ENCODE measurements around the gene ACSL3.
A peak's percentile ranks its signal among the peaks of the same experiment; 100 is the strongest.

ACSL3 gene

GRCh38 chr2:222973237-222973636 is 112.4 kb downstream of the ACSL3 start:
- Histone ChIP-seq H3K36me3 (ENCODE audit: insufficient read depth, low read length) (no peaks in the 10 kb centered on the region), H4K20me1 (ENCODE audit: insufficient read depth, low read length, poor library complexity, severe bottlenecking) (no peaks in the 10 kb centered on the region), H3K4me2 (ENCODE audit: low read depth, low read length, poor library complexity, severe bottlenecking) (no peak overlapping the region), H3F3A (ENCODE audit: low read depth) (no peaks in the 10 kb centered on the region), H3K4me1 (ENCODE audit: insufficient read depth, low read length, poor library complexity, severe bottlenecking) (no peaks in the 10 kb centered on the region), H3K4me3 (ENCODE audit: low read length, poor library complexity, severe bottlenecking) (no peak overlapping the region), H3K9me3 (ENCODE audit: insufficient read depth, low read depth, low read length) (no peaks in the 10 kb centered on the region), H3K9ac (ENCODE audit: low read depth, low read length, poor library complexity, severe bottlenecking) (no peak overlapping the region), H2AFZ (ENCODE audit: low read length) (peak overlapping the region; percentile 20; the same call in 1 of the 2 replicates), H3K27me3 (ENCODE audit: insufficient read depth, low read length, poor library complexity, severe bottlenecking) (no peaks in the 10 kb centered on the region), H3K79me2 (ENCODE audit: insufficient read depth, low read length) (no peaks in the 10 kb centered on the region), H3K9me2 (replicated peaks; ENCODE audit: low read depth, low read length) (no peaks in the 10 kb centered on the region)
- no peak for TF ChIP-seq CTCF (conservative IDR thresholded peaks at IDR 0.05; ENCODE audit: low read length)
- no peak for TF ChIP-seq EZH2phosphoT487 (IDR thresholded peaks at IDR 0.05; ENCODE audit: borderline replicate concordance)

- no peaks in the 10 kb centered on the region for H3K27me3 ChIP-seq (ENCODE audit: insufficient read depth, low read length, poor library complexity, severe bottlenecking)
- no peaks in the 10 kb centered on the region for H3K36me3 ChIP-seq (ENCODE audit: insufficient read depth, low read length)
- no peaks in the 10 kb centered on the region for H4K20me1 ChIP-seq (ENCODE audit: insufficient read depth, low read length, poor library complexity, severe bottlenecking)
- TF ChIP-seq EZH2phosphoT487 (IDR thresholded peaks at IDR 0.05; ENCODE audit: borderline replicate concordance) = no peak
- no peak for TF ChIP-seq CTCF (conservative IDR thresholded peaks at IDR 0.05; ENCODE audit: low read length)
- no peaks in the 10 kb centered on the region for H3F3A ChIP-seq (ENCODE audit: low read depth)
- H3K9me2 ChIP-seq (replicated peaks; ENCODE audit: low read depth, low read length) = no peaks in the 10 kb centered on the region
- H3K4me3 ChIP-seq (ENCODE audit: low read length, poor library complexity, severe bottlenecking) = no peak overlapping the region
- no peak overlapping the region for H3K9ac ChIP-seq (ENCODE audit: low read depth, low read length, poor library complexity, severe bottlenecking)
- H2AFZ ChIP-seq (ENCODE audit: low read length) = peak overlapping the region; percentile 20; the same call in 1 of the 2 replicates
- H3K9me3 ChIP-seq (ENCODE audit: insufficient read depth, low read depth, low read length) = no peaks in the 10 kb centered on the region
- no peaks in the 10 kb centered on the region for H3K4me1 ChIP-seq (ENCODE audit: insufficient read depth, low read length, poor library complexity, severe bottlenecking)
- H3K4me2 ChIP-seq (ENCODE audit: low read depth, low read length, poor library complexity, severe bottlenecking) = no peak overlapping the region
- H3K79me2 ChIP-seq (ENCODE audit: insufficient read depth, low read length) = no peaks in the 10 kb centered on the region
These were observed 112.9 kb downstream of the ACSL3 start for GRCh38 chr2:222973733-222974132.

- Histone ChIP-seq H3K9me2 (replicated peaks; ENCODE audit: low read depth, low read length) (no peaks in the 10 kb centered on the region), H3K4me2 (ENCODE audit: low read depth, low read length, poor library complexity, severe bottlenecking) (no peak overlapping the region), H2AFZ (ENCODE audit: low read length) (no peak overlapping the region), H4K20me1 (ENCODE audit: insufficient read depth, low read length, poor library complexity, severe bottlenecking) (no peaks in the 10 kb centered on the region), H3K4me1 (ENCODE audit: insufficient read depth, low read length, poor library complexity, severe bottlenecking) (no peaks in the 10 kb centered on the region), H3F3A (ENCODE audit: low read depth) (no peaks in the 10 kb centered on the region), H3K79me2 (ENCODE audit: insufficient read depth, low read length) (no peaks in the 10 kb centered on the region), H3K4me3 (ENCODE audit: low read length, poor library complexity, severe bottlenecking) (no peak overlapping the region), H3K9me3 (ENCODE audit: insufficient read depth, low read depth, low read length) (no peaks in the 10 kb centered on the region), H3K9ac (ENCODE audit: low read depth, low read length, poor library complexity, severe bottlenecking) (no peak overlapping the region), H3K27me3 (ENCODE audit: insufficient read depth, low read length, poor library complexity, severe bottlenecking) (no peaks in the 10 kb centered on the region), H3K36me3 (ENCODE audit: insufficient read depth, low read length) (no peaks in the 10 kb centered on the region)
- no peak for TF ChIP-seq EZH2phosphoT487 (IDR thresholded peaks at IDR 0.05; ENCODE audit: borderline replicate concordance)
- no peak for TF ChIP-seq CTCF (conservative IDR thresholded peaks at IDR 0.05; ENCODE audit: low read length)
These were observed 115.8 kb downstream of the ACSL3 start for GRCh38 chr2:222976521-222977061.

Data from Loucy (cell line).